ENCODE measurements around the gene MED4. TPM values are rescaled to one million over a fixed set of nuclear protein-coding genes. Genes with fewer than 3 reads are reported as not detected.

MED4 gene
- total and polyA plus RNA-seq, 3 donors from 2014 or later: 55.3 to 111 (median 58.2) TPM

DNA sequence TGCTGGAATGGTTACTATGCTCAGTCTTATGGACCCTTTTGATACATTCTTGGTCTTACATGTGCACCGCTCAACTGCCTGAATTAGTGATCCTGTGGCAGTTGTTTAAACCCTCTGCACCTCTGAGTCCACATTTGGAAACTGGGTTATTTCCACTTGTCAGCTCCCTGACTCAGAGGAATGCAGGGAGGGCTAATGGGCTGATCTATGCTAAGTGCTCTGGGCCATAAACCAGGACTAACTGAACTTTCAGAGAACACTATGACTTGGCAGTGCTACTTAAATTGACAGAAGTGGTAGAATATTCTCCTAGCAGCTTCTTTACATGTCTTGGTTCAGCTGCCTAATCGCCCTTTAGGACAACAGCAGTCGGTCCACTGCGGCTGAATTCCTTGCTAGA is 26.8 kb upstream of the MED4 start:
- Histone ChIP-seq H3K4me3 (no peak overlapping the region), H3K4me1 (peaks cover 19% of the 10 kb centered on the region), H3K36me3 (ENCODE audit: low read depth, missing control alignments) (no peaks in the 10 kb centered on the region), H3K27me3 (no peaks in the 10 kb centered on the region), H3K27ac (no peak overlapping the region), H3K9me3 (no peaks in the 10 kb centered on the region)
- 59 to 75% methylated on average over 4 of the region's 4 CpGs for WGBS, 2 donors
- TF ChIP-seq, protein P1, sequence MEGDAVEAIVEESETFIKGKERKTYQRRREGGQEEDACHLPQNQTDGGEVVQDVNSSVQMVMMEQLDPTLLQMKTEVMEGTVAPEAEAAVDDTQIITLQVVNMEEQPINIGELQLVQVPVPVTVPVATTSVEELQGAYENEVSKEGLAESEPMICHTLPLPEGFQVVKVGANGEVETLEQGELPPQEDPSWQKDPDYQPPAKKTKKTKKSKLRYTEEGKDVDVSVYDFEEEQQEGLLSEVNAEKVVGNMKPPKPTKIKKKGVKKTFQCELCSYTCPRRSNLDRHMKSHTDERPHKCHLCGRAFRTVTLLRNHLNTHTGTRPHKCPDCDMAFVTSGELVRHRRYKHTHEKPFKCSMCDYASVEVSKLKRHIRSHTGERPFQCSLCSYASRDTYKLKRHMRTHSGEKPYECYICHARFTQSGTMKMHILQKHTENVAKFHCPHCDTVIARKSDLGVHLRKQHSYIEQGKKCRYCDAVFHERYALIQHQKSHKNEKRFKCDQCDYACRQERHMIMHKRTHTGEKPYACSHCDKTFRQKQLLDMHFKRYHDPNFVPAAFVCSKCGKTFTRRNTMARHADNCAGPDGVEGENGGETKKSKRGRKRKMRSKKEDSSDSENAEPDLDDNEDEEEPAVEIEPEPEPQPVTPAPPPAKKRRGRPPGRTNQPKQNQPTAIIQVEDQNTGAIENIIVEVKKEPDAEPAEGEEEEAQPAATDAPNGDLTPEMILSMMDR (IDR thresholded peaks at IDR 0.05): no peak
- no peak for TF ChIP-seq POLR2A (IDR thresholded peaks at IDR 0.05)
- DNase-seq: no peak
- intact Hi-C loops (cut with DNase I; ENCODE audit: low total_unique reads): no loop called here

DNA sequence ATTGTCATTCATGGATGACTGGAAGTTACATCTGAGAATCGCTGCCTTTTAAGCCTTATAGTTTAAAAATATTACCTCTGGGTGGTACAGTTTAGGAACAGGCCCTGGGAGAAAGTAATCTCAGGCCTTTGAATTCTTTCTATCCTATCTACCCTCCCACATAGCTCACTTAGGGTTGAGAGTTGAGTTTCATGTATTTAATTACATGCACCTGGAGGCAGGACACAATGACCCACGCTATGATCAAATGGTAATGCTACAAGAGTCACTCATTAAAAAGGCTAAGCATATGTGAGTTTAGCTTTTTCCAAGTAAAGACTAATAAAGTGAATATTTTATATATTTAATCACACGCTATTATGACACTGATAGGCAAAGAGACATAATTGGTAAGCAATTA is 25.3 kb upstream of the MED4 start:
- Histone ChIP-seq H3K27ac (no peak overlapping the region), H3K36me3 (ENCODE audit: low read depth, missing control alignments) (no peaks in the 10 kb centered on the region), H3K9me3 (no peaks in the 10 kb centered on the region), H3K4me3 (no peak overlapping the region), H3K4me1 (peaks cover 13% of the 10 kb centered on the region), H3K27me3 (no peaks in the 10 kb centered on the region)
- WGBS, 2 donors: 77 to 90% methylated on average over 3 of the region's 3 CpGs
- TF ChIP-seq, protein P1 (IDR thresholded peaks at IDR 0.05): no peak
- TF ChIP-seq POLR2A (IDR thresholded peaks at IDR 0.05): no peak
- no peak for DNase-seq
- intact Hi-C loops (cut with DNase I; ENCODE audit: low total_unique reads): no loop called here

DNA sequence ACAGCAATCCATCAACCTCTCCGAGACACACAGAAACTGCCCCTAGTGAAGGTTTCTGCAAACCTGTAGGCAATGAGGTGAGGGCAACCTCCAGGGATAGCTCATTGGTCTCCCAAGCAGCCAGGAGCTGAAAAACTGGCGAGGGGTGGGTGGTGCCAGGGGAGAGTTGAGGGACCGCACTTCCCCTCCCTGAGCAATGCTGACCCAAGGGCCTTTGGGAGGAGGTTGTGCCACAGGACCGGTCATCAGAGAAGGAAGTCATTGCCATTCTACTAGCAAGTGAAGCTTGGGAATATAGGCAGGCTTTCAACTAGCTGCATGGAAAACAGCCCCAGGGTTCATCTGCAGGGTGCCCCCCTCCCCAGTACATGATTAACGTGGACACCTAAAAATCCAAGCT is 23.1 kb upstream of the MED4 start:
- no peak for TF ChIP-seq POLR2A (IDR thresholded peaks at IDR 0.05)
- TF ChIP-seq, protein P1 (IDR thresholded peaks at IDR 0.05): no peak
- 90 to 91% methylated on average over 5 of the region's 5 CpGs for WGBS, 2 donors
- Histone ChIP-seq H3K4me3 (no peak overlapping the region), H3K36me3 (ENCODE audit: low read depth, missing control alignments) (no peaks in the 10 kb centered on the region), H3K4me1 (peaks cover 16% of the 10 kb centered on the region), H3K27ac (no peak overlapping the region), H3K27me3 (no peaks in the 10 kb centered on the region), H3K9me3 (no peaks in the 10 kb centered on the region)
- intact Hi-C loops (cut with DNase I; ENCODE audit: low total_unique reads): no loop called here
- no peak for DNase-seq

DNA sequence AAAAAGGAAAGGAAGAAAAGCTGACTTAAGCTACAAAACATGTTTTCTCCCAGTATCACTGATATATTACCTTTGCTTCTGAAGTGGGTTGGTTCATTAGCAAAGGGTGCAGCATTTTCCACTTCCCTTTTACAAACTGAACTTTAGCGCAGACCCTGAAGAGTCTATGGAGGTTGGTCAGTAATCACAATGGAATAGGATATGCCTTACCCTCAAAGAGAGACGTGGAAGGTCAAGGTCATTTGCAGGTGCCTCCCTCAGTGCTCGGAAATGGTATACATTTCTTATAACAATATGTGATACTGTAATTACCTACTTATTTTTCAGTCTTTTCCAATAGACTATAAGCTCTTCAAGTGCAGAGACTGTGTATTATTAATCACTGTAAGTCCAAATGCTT is 21.9 kb upstream of the MED4 start:
- Histone ChIP-seq H3K4me1 (peaks cover 15% of the 10 kb centered on the region), H3K9me3 (no peaks in the 10 kb centered on the region), H3K4me3 (no peak overlapping the region), H3K27me3 (no peaks in the 10 kb centered on the region), H3K36me3 (ENCODE audit: low read depth, missing control alignments) (no peaks in the 10 kb centered on the region), H3K27ac (no peak overlapping the region)
- no peak for DNase-seq
- WGBS, 2 donors: 43 to 56% methylated on average over 3 of the region's 3 CpGs
- intact Hi-C loops (cut with DNase I; ENCODE audit: low total_unique reads): no loop called here
- TF ChIP-seq, protein P1 (IDR thresholded peaks at IDR 0.05): no peak
- no peak for TF ChIP-seq POLR2A (IDR thresholded peaks at IDR 0.05)

DNA sequence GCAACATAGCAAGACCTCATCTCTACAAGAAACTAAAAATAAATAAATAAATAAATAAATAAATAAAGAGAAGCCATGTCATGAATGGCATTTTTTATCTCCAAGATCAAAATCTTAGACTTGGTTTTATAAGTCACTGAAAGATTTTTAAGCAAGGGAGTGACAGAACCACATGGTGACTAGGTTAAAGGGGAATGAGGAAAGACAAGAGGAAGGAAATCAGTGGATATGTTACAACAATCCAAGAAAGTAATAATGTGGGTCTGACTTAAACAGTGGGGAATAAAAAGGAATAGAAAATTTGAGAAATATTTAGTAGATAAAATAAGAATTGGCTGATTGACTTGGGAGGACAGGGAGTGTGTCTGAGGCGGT is 18.8 kb upstream of the MED4 start:
- Histone ChIP-seq H3K27ac (peak overlapping the region; percentile 34 to 58), H3K4me3 (no peak overlapping the region), H3K9me3 (no peaks in the 10 kb centered on the region), H3K36me3 (ENCODE audit: low read depth, missing control alignments) (no peaks in the 10 kb centered on the region), H3K4me1 (peaks cover 27% of the 10 kb centered on the region), H3K27me3 (no peaks in the 10 kb centered on the region)
- DNase-seq: no peak
- intact Hi-C loops (cut with DNase I; ENCODE audit: low total_unique reads): no loop called here
- WGBS, 2 donors: 71 to 93% methylated on average over 1 of the region's 1 CpG
- no peak for TF ChIP-seq POLR2A (IDR thresholded peaks at IDR 0.05)
- TF ChIP-seq, protein P1 (IDR thresholded peaks at IDR 0.05): no peak

All from testis (tissue), 3 donors.